Lower leg skin (tissue), 3 donors: ENCODE measurements around the gene ADH7.

Experiments
- POLR2A ChIP-seq, 2 donors: fragments of 450-650 bp; IDR thresholded peaks; one replicate each; pipeline ENCODE4 v1.6.1; 2016 to 2017; ENCODE audit warnings: antibody characterized with exemption in 2 of 2, mild to moderate bottlenecking in 1 of 2, moderate library complexity in 1 of 2
- TF ChIP-seq, protein P1 (sequence below), 3 donors: fragments of 450-650 bp; IDR thresholded peaks; one replicate each; pipeline ENCODE4 v1.5.1; 2016; ENCODE audit warnings: antibody characterized with exemption in 3 of 3, mild to moderate bottlenecking in 3 of 3, moderate library complexity in 2 of 3

- TF ChIP-seq, protein P1, sequence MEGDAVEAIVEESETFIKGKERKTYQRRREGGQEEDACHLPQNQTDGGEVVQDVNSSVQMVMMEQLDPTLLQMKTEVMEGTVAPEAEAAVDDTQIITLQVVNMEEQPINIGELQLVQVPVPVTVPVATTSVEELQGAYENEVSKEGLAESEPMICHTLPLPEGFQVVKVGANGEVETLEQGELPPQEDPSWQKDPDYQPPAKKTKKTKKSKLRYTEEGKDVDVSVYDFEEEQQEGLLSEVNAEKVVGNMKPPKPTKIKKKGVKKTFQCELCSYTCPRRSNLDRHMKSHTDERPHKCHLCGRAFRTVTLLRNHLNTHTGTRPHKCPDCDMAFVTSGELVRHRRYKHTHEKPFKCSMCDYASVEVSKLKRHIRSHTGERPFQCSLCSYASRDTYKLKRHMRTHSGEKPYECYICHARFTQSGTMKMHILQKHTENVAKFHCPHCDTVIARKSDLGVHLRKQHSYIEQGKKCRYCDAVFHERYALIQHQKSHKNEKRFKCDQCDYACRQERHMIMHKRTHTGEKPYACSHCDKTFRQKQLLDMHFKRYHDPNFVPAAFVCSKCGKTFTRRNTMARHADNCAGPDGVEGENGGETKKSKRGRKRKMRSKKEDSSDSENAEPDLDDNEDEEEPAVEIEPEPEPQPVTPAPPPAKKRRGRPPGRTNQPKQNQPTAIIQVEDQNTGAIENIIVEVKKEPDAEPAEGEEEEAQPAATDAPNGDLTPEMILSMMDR (IDR thresholded peaks at IDR 0.05) = no peak
- TF ChIP-seq POLR2A (IDR thresholded peaks at IDR 0.05) = no peak
These were observed 22.0 kb downstream of the ADH7 start for GRCh38 chr4:99413140-99413539.
